Measurements from ENCODE around the gene ZNF605. TPM values are rescaled to one million over a fixed set of nuclear protein-coding genes. Genes with fewer than 3 reads are reported as not detected.
"Not testable (repeated sequence)": the region's sequence is repeated elsewhere in the genome, so short reads cannot be mapped to it uniquely, and the experiment has no call there.

The ZNF605 gene
- total RNA-seq (2014; rRNA removed; shearing (Covaris generic)) = 0.32 and 0.88 TPM in 2 replicates

DNA sequence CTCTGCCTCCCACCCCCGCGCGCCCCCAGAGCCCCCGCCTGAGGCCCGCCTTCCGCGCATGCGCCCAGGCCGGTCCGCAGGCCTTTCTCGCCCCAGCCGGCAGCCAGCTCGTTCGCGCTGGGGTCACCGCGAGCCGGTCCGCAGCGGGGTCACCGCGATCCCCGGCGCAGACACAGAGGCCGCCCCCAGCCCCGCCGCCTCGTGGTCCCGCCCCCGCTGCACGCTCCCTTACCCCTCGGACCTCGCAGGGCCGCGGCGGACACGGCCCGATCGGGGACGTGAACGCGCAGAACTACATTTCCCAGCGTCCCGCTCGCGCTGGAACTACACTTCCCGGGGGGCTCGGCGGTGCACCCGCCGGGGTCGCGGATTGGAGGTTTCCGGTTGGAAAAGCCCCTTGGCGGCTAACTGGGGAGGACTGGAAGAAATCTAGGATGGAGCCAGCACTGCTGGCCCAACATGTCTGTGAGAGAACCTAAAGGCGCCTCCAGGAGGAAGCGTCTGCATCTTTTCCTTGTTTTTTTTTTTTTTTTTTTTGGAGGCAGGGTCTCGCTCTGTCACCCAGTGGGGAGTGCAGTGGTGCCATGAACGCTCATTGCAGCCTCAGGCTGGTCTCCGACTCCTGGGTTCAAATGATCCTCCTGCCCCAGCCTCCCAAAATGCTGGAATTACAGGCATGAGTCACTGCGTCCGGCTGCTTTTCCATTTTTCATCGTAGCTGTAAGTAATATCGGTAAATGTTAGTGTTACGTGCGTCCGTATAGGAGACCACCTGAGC, at the start of gene ZNF605:
Gene ZNF605 (minus strand): TSS at position 296 of the 778 bp plus-strand sequence. CDS start 10,671 bp downstream, outside the sequence.
- DNase-seq (ENCODE audit: low read depth in 1 of 2, low spot score in 2 of 2) = peak; percentile 9 to 57
- Histone ChIP-seq H3K27me3 (replicated peaks) (no peaks in the 10 kb centered on the region), H3K36me3 (no peaks in the 10 kb centered on the region; the same call in 1 of the 2 replicates)

DNA sequence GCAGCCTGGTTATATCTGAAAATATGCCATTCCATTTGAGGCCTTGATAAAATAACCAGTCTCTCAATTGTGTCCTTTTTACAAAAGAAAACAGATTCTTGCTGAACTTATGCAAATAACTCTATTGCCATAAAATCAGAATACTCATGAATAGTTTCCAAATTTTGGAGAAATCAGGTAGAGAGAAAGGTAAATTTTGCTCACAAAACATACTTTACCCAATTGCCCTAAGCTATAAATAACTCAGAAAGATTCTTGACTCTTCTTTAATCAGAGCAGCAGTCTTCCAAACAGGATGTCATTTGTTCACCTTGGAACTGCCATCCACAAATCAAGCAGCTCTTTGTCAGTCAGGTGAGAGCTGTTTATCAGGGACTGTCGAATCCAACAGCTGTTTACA, 42.6 kb upstream of the ZNF605 start:
- Histone ChIP-seq H3K4me3 (no peak overlapping the region), H3K9me3 (replicated peaks) (peaks cover 14% of the 10 kb centered on the region), H3K36me3 (no peaks in the 10 kb centered on the region), H3K27me3 (replicated peaks) (no peaks in the 10 kb centered on the region), H3K27ac (no peak overlapping the region), H3K4me1 (replicated peaks) (no peaks in the 10 kb centered on the region)
- DNase-seq (ENCODE audit: low read depth in 1 of 2, low spot score in 2 of 2) = no peak

More for the DNA sequence above, at the start of gene ZNF605:
- Histone ChIP-seq H3K4me1 (replicated peaks) (peaks cover 1% of the 10 kb centered on the region; the same call in 1 of the 2 replicates), H3K27ac (no peak within 1 kb of the TSS), H3K9me3 (replicated peaks) (peaks cover 27% of the 10 kb centered on the region), H3K4me3 (peak within 1 kb of the TSS; percentile 24)

DNA sequence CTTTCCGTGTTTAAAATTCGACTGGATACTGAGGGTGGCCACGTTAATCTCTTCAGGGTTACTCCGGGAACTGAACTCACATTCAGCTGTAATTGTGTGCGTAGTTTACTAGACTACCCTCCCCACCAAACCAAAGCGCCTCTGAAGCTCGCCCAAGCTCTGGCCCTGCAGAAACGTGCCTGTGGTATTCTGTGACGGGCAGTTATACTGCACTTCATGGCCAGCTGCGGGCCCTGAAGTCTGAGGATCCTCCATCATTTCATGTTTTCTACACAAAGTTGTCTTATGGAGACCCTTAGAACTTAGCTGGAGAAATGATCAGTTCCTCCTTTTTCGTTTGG, 30.7 kb upstream of the ZNF605 start:
- no peak for DNase-seq (ENCODE audit: low read depth in 1 of 2, low spot score in 2 of 2)
- Histone ChIP-seq H3K9me3 (replicated peaks) (0 out of 2 replicates have a peak, but pooled peaks cover 10% of the 10 kb centered on the region), H3K4me1 (replicated peaks) (no peaks in the 10 kb centered on the region), H3K27ac (no peak overlapping the region), H3K4me3 (peak overlapping the region; percentile 56), H3K36me3 (no peaks in the 10 kb centered on the region), H3K27me3 (replicated peaks) (no peaks in the 10 kb centered on the region)

DNA sequence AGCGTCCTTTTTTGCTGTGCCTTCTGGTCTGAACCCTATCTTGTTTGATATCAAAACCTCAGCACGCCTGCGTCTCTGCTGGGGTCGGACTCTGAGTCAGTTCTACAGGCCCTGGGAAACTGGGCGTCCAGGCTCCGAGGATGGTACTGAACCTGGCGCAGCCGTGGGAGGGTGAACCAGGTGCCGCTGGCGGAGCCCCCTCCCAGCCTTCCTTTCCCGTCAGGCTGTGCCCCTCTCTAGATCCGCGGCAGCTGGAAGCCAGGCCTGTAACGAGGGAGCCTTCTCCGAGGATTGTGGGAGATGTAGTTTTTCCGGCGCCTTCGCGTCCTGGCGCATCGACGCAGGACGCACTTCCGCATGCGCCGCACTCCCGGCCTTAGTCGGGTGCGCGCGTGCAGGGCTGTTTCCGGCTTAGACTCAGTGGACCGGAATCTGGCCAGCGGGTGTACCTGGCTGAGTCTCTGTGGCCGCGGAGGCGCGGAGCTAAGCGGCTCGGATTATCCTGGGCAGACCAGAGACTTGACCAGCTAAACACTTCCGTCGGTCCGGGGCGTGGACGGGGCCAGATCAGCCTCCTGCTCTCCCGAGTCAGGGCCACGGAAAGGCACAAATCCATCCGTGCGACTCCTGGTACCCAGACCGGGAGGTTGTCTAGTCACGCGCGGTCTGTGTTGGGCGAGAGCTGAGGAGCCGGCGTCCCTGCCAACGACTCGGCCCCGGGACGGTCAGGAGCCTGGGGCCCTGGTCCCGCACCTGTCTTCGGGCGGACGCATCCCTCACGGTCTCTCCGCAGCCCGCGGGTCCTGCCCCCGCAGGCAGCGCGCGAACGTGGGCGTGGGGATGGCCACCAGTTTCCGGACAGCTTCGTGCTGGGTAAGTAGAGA, 30.1 kb upstream of the ZNF605 start, which contains the start of gene ZNF26:
Gene ZNF26 (plus strand): TSS at position 367 of the 884 bp plus-strand sequence. CDS start 474 bp downstream, at position 841.
- Histone ChIP-seq H3K36me3 (no peaks in the 10 kb centered on the region), H3K9me3 (replicated peaks) (0 out of 2 replicates have a peak, but pooled peaks cover 10% of the 10 kb centered on the region), H3K4me3 (peak within 1 kb of the TSS; percentile 56), H3K27me3 (replicated peaks) (no peaks in the 10 kb centered on the region), H3K4me1 (replicated peaks) (no peaks in the 10 kb centered on the region), H3K27ac (no peak within 1 kb of the TSS)
- DNase-seq (ENCODE audit: low read depth in 1 of 2, low spot score in 2 of 2) = peak; percentile 53 to 68

DNA sequence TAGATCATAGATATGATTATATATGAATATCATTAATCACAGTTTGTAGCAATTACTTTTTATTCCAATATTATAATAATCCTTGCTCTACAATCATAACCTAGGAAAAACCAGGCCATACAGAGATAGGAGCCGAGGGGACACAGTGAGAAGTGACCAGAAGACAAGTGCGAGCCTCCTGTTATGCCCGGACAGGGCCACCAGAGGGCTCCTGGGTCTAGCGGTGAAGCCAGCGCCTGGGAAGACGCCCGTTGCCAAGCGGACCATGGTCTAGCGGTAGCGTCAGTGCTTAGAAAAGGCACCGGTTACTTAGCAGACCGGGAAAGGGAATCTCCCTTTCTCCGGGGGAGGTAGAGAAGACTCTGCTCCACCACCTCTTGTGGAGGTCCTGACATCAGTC, 20.8 kb upstream of the ZNF605 start:
- H3K4me1 ChIP-seq (replicated peaks); DNase-seq (ENCODE audit: low read depth in 1 of 2, low spot score in 2 of 2); H3K4me3 ChIP-seq; H3K27ac ChIP-seq; H3K36me3 ChIP-seq; H3K27me3 ChIP-seq (replicated peaks): not testable (repeated sequence)
- H3K9me3 ChIP-seq (replicated peaks) = peaks cover 13% of the 10 kb centered on the region; the same call in 1 of the 2 replicates

DNA sequence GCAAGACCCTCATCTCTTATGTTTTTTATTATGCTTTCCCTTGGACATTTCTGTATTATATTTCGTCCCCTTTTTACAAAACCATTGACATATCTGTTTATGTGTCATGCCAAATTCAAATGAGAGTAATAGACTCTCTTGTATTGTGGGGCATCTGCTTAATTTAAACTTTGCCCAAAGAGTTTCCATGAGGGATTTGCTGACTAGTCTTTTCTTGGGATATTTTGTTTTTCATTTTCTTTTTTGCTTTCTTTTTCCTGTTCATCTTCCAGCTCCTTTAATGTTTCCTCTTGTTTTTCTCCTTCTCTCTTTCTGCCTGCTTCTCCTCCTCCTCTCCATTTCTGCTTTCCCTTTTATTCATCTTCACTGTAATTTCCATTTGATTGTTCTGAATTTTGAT, 16.3 kb upstream of the ZNF605 start:
- no peak overlapping the region for H3K4me3 ChIP-seq
- peaks cover 13% of the 10 kb centered on the region for H3K9me3 ChIP-seq (replicated peaks)
- H3K4me1 ChIP-seq (replicated peaks) = no peaks in the 10 kb centered on the region
- no peak overlapping the region for H3K27ac ChIP-seq
- H3K36me3 ChIP-seq = no peaks in the 10 kb centered on the region
- no peak for DNase-seq (ENCODE audit: low read depth in 1 of 2, low spot score in 2 of 2)
- no peaks in the 10 kb centered on the region for H3K27me3 ChIP-seq (replicated peaks)

DNA sequence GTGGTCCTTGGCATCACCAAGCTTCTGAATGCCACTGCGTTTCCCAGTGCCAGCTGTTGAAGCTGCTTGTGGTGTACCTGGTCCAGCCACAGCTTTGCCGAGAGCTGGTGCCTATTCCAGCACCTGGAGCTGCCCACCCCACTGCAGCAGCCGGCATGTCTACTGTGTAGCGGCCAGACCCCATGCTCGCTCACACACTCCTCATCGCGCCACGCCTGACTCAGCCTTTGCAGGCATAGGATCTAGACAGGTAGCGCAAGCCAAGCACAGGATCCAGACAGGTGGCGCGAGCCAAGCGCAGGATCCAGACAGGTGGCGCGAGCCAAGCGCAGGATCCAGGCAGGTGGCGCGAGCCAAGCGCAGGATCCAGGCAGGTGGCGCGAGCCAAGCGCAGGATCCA, 11.6 kb upstream of the ZNF605 start:
- no peak for DNase-seq (ENCODE audit: low read depth in 1 of 2, low spot score in 2 of 2)
- no peaks in the 10 kb centered on the region for H3K4me1 ChIP-seq (replicated peaks)
- no peaks in the 10 kb centered on the region for H3K36me3 ChIP-seq
- no peaks in the 10 kb centered on the region for H3K27me3 ChIP-seq (replicated peaks)
- H3K27ac ChIP-seq = no peak overlapping the region
- H3K9me3 ChIP-seq (replicated peaks) = peaks cover 9% of the 10 kb centered on the region
- H3K4me3 ChIP-seq = no peak overlapping the region

DNA sequence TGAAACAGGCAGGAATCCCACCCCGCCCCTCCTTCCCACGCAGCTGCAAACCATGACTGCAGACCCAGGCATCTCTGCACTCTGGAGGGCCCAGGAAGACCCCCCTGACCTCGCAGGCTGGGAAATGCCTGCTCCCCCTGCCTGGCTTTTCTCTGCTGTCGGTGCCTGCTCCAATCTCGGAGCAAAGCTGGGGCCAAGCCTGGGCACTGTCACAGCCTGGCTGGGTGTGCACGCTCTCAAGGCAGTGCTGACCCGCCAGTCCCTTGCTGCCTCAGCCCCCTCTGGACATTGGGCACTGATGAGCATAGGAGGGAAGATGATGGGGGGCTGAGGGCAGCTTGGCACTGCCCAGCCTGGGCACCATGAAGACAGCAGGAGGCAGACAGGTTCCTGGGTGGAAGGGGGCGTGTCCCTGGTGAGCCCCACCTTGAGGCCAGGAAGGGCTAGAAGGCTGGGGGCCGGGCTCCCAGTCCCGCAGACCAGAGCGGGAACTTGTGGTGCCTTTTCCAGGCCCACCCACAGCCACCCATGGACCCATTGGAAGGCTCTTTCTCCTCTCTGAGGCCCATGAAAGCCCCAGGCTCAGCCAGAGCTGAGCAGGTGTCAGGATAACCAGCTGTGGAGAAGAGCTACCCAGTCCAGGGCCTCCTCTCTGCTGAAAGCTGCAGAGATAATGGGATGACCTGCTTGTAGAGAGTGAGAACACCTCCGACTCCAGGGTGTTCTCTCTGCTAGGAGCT, 10.7 kb upstream of the ZNF605 start:
- Histone ChIP-seq H3K4me3 (no peak overlapping the region), H3K27me3 (replicated peaks) (no peaks in the 10 kb centered on the region), H3K36me3 (no peaks in the 10 kb centered on the region), H3K9me3 (replicated peaks) (peaks cover 4% of the 10 kb centered on the region), H3K27ac (no peak overlapping the region), H3K4me1 (replicated peaks) (no peaks in the 10 kb centered on the region)
- no peak for DNase-seq (ENCODE audit: low read depth in 1 of 2, low spot score in 2 of 2)

DNA sequence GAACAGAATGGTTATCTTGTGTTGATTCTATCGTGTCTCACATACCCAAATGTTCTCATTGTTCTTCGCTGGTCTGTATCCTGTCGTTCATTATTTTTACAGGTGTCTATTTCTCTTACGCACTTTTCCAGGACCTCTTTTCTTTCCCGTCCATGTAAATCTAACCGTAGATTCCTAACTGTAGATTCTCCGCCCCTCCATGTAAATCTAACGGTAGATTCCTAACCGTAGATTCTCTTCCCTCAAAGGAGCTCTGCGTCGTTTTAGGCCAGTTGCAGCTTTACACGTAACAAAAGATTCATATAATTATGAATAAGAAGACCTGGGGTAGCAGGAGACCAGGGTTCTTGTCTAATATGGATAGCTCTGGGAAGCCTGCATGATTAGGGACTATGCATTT, 9.7 kb upstream of the ZNF605 start:
- Histone ChIP-seq H3K4me3 (no peak overlapping the region), H3K4me1 (replicated peaks) (no peaks in the 10 kb centered on the region), H3K27me3 (replicated peaks) (no peaks in the 10 kb centered on the region), H3K9me3 (replicated peaks) (peaks cover 4% of the 10 kb centered on the region), H3K36me3 (no peaks in the 10 kb centered on the region), H3K27ac (no peak overlapping the region)
- no peak for DNase-seq (ENCODE audit: low read depth in 1 of 2, low spot score in 2 of 2)

DNA sequence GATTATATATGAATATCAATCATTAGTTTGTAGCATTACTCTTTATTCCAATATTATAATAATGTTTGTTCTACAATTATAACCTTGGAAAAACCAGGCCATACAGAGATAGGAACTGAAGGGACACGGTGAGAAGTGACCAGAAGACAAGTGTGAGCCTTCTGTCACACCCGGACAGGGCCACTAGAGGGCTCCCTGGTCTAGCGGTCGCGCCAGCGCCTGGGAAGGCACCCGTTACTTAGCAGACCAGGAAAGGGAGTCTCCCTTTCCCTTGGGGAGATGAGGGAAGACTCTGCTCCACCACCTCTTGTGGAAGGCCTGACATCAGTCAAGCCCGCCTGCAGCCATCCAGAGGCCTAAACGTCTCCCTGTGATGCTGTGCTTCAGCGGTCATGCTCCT, 7.8 kb upstream of the ZNF605 start:
- not testable (repeated sequence) for H3K9me3 ChIP-seq (replicated peaks); H3K36me3 ChIP-seq; DNase-seq (ENCODE audit: low read depth in 1 of 2, low spot score in 2 of 2); H3K4me3 ChIP-seq; H3K27ac ChIP-seq; H3K27me3 ChIP-seq (replicated peaks); H3K4me1 ChIP-seq (replicated peaks)

DNA sequence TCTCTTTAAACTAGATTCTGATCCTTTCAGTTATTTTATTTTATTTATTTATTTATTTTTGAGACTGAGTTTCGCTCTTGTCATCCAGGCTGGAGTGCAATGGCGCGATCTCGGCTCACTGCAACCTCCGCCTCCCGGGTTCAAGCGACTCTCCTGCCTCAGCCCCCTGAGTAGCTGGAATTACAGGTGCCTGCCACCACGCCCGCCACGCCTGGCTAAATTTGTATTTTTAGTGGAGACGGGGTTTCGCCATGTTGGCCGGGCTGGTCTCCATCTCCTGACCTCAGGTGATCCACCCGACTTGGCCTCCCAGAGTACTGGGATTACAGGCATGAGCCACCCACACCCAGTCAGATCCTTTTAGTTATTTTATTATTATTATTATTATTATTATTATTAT, 5.7 kb upstream of the ZNF605 start:
- H3K4me3 ChIP-seq; H3K9me3 ChIP-seq (replicated peaks); H3K4me1 ChIP-seq (replicated peaks); H3K36me3 ChIP-seq; DNase-seq (ENCODE audit: low read depth in 1 of 2, low spot score in 2 of 2); H3K27ac ChIP-seq; H3K27me3 ChIP-seq (replicated peaks): not testable (repeated sequence)

DNA sequence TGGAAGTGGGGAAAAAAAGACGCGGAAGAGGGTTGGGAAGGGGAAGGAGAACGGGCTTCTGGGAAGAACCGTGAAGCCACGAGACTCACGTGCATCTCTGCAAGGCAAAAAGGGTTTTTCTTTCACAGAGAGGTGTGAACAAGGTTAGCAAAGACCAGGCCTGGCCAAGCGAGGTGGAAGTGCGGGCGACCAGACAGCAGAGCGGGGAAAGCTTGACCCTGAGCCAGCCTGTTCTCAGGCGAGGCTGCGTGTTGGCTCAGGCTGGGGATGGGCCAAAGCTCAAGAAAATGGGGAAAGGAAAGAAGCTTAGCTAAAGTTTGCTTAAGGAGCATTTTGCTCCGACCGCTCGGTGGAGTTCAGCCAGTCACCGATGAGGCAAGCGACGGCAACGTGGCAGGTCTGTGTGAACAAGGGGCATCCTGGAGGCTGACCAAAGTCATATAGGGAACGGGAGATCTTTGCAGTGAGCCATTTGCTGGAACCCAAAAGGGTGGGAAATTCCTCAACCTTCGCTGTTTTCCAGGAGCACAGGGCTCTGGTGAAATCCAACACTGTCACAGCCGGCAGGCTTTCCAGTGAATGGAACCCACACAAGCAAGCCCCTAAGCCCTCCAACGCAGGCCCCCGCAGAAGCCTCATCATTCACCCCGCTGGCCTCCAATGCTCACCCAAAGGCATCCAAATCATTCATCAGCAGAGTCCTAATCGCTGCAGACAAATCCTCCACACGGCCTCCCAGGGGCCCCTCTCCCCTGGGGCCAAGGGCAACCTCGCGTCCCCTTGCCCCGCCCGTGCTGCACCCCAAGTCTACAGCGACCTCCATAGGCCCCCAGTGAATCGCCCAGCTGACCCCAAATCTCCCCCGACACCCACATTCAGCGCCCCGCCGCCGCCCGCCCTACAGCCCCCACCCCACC, 754 bp downstream of the ZNF605 start:
- Histone ChIP-seq H3K4me3 (no peak overlapping the region), H3K4me1 (replicated peaks) (peaks cover 8% of the 10 kb centered on the region), H3K27me3 (replicated peaks) (no peaks in the 10 kb centered on the region), H3K36me3 (peaks cover 4% of the 10 kb centered on the region; the same call in 1 of the 2 replicates), H3K27ac (no peak overlapping the region), H3K9me3 (replicated peaks) (peaks cover 35% of the 10 kb centered on the region)
- DNase-seq (ENCODE audit: low read depth in 1 of 2, low spot score in 2 of 2) = no peak
